Stimulated activated CD4-positive, alpha-beta T cell treated with anti-CD3 and anti-CD28 coated beads, Interleukin-1b, Interleukin-23, amount 100 ng/mL, for 4 hours (primary cell): ENCODE results near the gene WAC.
"Not testable (repeated sequence)": the region's sequence is repeated elsewhere in the genome, so short reads cannot be mapped to it uniquely, and the experiment has no call there.

Experiments used
- DNase-seq, 2 donors: peaks; one replicate each; pipeline ENCODE4 v3.0.0-alpha.2; 2020; ENCODE audit warnings: low read depth in 2 of 2

WAC gene

GRCh38 chr10:28609636-28610035 lies 76.7 kb downstream of the WAC start:
- DNase-seq, result not testable (repeated sequence)

GRCh38 chr10:28612877-28613276 lies 80.0 kb downstream of the WAC start:
- DNase-seq, result no peak

GRCh38 chr10:28616514-28616913 lies 83.6 kb downstream of the WAC start:
- no peak for DNase-seq

GRCh38 chr10:28619455-28619854 lies 86.5 kb downstream of the WAC start:
- no peak for DNase-seq

GRCh38 chr10:28620251-28620650 lies 87.3 kb downstream of the WAC start:
- no peak for DNase-seq

GRCh38 chr10:28623483-28623882 lies 90.6 kb downstream of the WAC start:
- DNase-seq, result no peak

GRCh38 chr10:28624351-28624750 lies 91.4 kb downstream of the WAC start:
- DNase-seq, result no peak

GRCh38 chr10:28627102-28627501 lies 94.2 kb downstream of the WAC start:
- no peak for DNase-seq

GRCh38 chr10:28628184-28628893 lies 95.4 kb downstream of the WAC start:
- DNase-seq, result peak; percentile 47 to 59

- DNase-seq, result no peak
These were observed 99.1 kb downstream of the WAC start for GRCh38 chr10:28631896-28632583.

GRCh38 chr10:28632584-28632945 lies 99.6 kb downstream of the WAC start:
- DNase-seq, result no peak

GRCh38 chr10:28633750-28634149 lies 100.8 kb downstream of the WAC start:
- no peak for DNase-seq

GRCh38 chr10:28637346-28637745 lies 104.4 kb downstream of the WAC start:
- no peak for DNase-seq

- DNase-seq, result no peak
These were observed 105.5 kb downstream of the WAC start for GRCh38 chr10:28638392-28638791.

- no peak for DNase-seq
These were observed 107.6 kb downstream of the WAC start for GRCh38 chr10:28640551-28640950.

- DNase-seq, result no peak
These were observed 111.7 kb downstream of the WAC start for GRCh38 chr10:28644647-28645046.

- no peak for DNase-seq
These were observed 119.2 kb downstream of the WAC start for GRCh38 chr10:28652106-28652505.

- DNase-seq, result no peak
These were observed 119.8 kb downstream of the WAC start for GRCh38 chr10:28652703-28653102.

GRCh38 chr10:28658824-28659223 lies 125.9 kb downstream of the WAC start:
- DNase-seq, result not testable (repeated sequence)

GRCh38 chr10:28661035-28661434 lies 128.1 kb downstream of the WAC start:
- DNase-seq, result no peak

GRCh38 chr10:28663576-28664368 lies 130.9 kb downstream of the WAC start:
- DNase-seq, result peak; percentile 49 to 51

- no peak for DNase-seq
These were observed 131.4 kb downstream of the WAC start for GRCh38 chr10:28664369-28664740.
